GM19351 (cell line): ENCODE data around the gene MCTP1.

Source experiments
- ATAC-seq: cut with Tn5 transposase; IDR thresholded peaks from one replicate; pipeline ENCODE4 v1.9.1; 2021; ENCODE audit warnings: mild to moderate bottlenecking, moderate library complexity; ENCODE audit not compliant: unreplicated experiment

Gene MCTP1

GRCh38 chr5:95078868-95079267 is 206.0 kb downstream of the MCTP1 start:
- ATAC-seq, result no peak

GRCh38 chr5:95076395-95077185 is 208.3 kb downstream of the MCTP1 start:
- ATAC-seq, result peak; percentile 28

- peak; percentile 50 for ATAC-seq
These were observed 209.8 kb downstream of the MCTP1 start for GRCh38 chr5:95075111-95075510.

GRCh38 chr5:95072281-95072680 is 212.6 kb downstream of the MCTP1 start:
- ATAC-seq, result no peak

GRCh38 chr5:95070866-95071265 is 214.0 kb downstream of the MCTP1 start:
- no peak for ATAC-seq

- no peak for ATAC-seq
These were observed 214.4 kb downstream of the MCTP1 start for GRCh38 chr5:95070453-95070852.

- ATAC-seq, result no peak
These were observed 214.9 kb downstream of the MCTP1 start for GRCh38 chr5:95069948-95070347.

- ATAC-seq, result no peak
These were observed 215.9 kb downstream of the MCTP1 start for GRCh38 chr5:95069021-95069420.

GRCh38 chr5:95068289-95068910 is 216.5 kb downstream of the MCTP1 start:
- ATAC-seq, result no peak

- no peak for ATAC-seq
These were observed 218.8 kb downstream of the MCTP1 start for GRCh38 chr5:95066048-95066447.

- ATAC-seq, result no peak
These were observed 221.4 kb downstream of the MCTP1 start for GRCh38 chr5:95063492-95063891.

- no peak for ATAC-seq
These were observed 224.8 kb downstream of the MCTP1 start for GRCh38 chr5:95060098-95060497.

- no peak for ATAC-seq
These were observed 225.3 kb downstream of the MCTP1 start for GRCh38 chr5:95059636-95060035.

- ATAC-seq, result no peak
These were observed 227.3 kb downstream of the MCTP1 start for GRCh38 chr5:95057615-95058014.

GRCh38 chr5:95053253-95053652 is 231.6 kb downstream of the MCTP1 start:
- ATAC-seq, result no peak

GRCh38 chr5:95050708-95051107 is 234.2 kb downstream of the MCTP1 start:
- ATAC-seq, result no peak

- no peak for ATAC-seq
These were observed 236.3 kb downstream of the MCTP1 start for GRCh38 chr5:95048628-95049027.

GRCh38 chr5:95045181-95045965 is 239.5 kb downstream of the MCTP1 start:
- no peak for ATAC-seq

GRCh38 chr5:95044096-95044495 is 240.8 kb downstream of the MCTP1 start:
- no peak for ATAC-seq

GRCh38 chr5:95043648-95044047 is 241.2 kb downstream of the MCTP1 start:
- ATAC-seq, result no peak

- no peak for ATAC-seq
These were observed 241.7 kb downstream of the MCTP1 start for GRCh38 chr5:95043234-95043633.

- ATAC-seq, result no peak
These were observed 242.9 kb downstream of the MCTP1 start for GRCh38 chr5:95042037-95042436.
